NB4 (cell line): ENCODE results near the gene GOLGA7B.

Experiments
- DNase-seq: peaks from one replicate; pipeline ENCODE4 v3.0.0; 2010; ENCODE audit warnings: low read depth
- H3K4me3 ChIP-seq: one replicate; pipeline ENCODE4 v1.5.1; 2011; ENCODE audit warnings: mild to moderate bottlenecking, low read depth, low read length, moderate library complexity
- MAX ChIP-seq: IDR thresholded peaks from 2 replicates; pipeline ENCODE4 v1.6.1; 2011; ENCODE audit warnings: low read depth, low read length
- MYC ChIP-seq: IDR thresholded peaks from 2 replicates; pipeline ENCODE4 v1.6.1; 2011; ENCODE audit warnings: low read depth, low read length
- POLR2A ChIP-seq: IDR thresholded peaks from 2 replicates; pipeline ENCODE4 v1.6.1; 2011; ENCODE audit warnings: mild to moderate bottlenecking; ENCODE audit not compliant: insufficient read length; ENCODE audit errors: extremely low read depth
- TF ChIP-seq, protein P1 (sequence below): IDR thresholded peaks from one replicate; pipeline ENCODE4 v1.5.1; 2012; ENCODE audit warnings: low read depth, low read length

Gene GOLGA7B

DNA sequence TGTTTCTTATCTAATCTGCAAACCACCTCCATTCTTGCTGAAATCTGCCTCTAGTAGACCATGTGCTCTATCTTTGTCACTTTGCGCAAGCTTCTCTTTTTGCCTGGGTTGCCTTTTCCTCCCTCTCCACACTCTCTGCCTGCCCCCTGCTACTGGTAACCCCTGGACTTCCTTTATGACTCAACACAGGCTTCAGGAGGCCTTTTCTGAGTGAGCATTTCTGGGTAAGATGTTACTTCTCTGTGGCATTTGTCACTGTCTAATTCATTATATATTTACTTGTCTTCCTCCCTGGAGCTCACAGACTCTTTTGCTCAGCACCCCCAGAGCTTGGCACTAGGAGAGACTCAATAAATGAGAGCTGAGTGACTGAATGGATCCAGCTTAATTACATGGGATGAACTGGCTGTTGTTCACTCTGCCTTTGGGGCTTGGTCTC, 8.4 kb downstream of the GOLGA7B start:
- no peak overlapping the region for H3K4me3 ChIP-seq
- TF ChIP-seq MAX, result peak; percentile 98
- TF ChIP-seq, protein P1, sequence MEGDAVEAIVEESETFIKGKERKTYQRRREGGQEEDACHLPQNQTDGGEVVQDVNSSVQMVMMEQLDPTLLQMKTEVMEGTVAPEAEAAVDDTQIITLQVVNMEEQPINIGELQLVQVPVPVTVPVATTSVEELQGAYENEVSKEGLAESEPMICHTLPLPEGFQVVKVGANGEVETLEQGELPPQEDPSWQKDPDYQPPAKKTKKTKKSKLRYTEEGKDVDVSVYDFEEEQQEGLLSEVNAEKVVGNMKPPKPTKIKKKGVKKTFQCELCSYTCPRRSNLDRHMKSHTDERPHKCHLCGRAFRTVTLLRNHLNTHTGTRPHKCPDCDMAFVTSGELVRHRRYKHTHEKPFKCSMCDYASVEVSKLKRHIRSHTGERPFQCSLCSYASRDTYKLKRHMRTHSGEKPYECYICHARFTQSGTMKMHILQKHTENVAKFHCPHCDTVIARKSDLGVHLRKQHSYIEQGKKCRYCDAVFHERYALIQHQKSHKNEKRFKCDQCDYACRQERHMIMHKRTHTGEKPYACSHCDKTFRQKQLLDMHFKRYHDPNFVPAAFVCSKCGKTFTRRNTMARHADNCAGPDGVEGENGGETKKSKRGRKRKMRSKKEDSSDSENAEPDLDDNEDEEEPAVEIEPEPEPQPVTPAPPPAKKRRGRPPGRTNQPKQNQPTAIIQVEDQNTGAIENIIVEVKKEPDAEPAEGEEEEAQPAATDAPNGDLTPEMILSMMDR, result no peak
- TF ChIP-seq MYC, result peak; percentile 94
- DNase-seq, result peak; percentile 92

DNA sequence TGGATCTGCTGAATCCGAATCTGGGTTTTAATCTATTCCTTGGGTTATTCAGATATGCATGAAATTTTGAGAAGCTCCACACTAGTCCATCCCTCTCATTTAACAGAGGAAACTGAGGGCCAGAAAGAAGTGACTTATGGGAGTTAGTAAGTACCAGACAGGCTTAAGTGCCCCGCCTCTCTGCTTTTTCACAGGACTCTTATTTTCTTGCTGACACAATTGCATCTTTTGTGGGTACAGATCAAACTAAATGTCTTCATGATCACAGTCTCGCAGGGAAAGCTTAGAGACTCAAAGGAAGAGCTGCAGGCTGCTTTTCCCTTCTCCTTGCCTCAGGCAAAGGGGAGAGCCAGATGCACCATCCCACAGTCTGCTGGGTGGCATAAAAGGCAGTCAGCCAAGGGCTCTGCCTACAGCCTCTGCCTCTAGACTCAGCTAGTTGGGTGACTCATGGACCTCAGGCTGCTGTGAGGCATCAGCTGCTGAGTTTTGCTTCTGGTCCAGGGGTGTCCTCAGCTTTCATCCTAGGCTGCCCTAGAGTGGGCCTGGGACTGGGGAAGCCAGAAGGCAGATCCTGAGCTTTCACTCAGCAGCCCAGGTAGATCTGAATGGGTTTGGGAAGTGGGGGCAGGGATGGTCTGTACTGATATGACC, 11.6 kb downstream of the GOLGA7B start:
- DNase-seq, result no peak

GRCh38 chr10:97861924-97862323, 12.3 kb downstream of the GOLGA7B start:
- TF ChIP-seq POLR2A (no peak), MYC (no peak), MAX (no peak)
- TF ChIP-seq, protein P1, result no peak
- no peak overlapping the region for H3K4me3 ChIP-seq
- DNase-seq, result no peak

More for the DNA sequence above, 11.6 kb downstream of the GOLGA7B start:
- no peak overlapping the region for H3K4me3 ChIP-seq
- TF ChIP-seq MAX, result no peak

GRCh38 chr10:97863808-97864207, 14.2 kb downstream of the GOLGA7B start:
- TF ChIP-seq MAX (no peak), MYC (no peak), POLR2A (no peak)
- TF ChIP-seq, protein P1, result no peak
- no peak for DNase-seq
- H3K4me3 ChIP-seq, result no peak overlapping the region

GRCh38 chr10:97865488-97865887, 15.8 kb downstream of the GOLGA7B start:
- TF ChIP-seq, protein P1, result no peak
- no peak for TF ChIP-seq MYC
- TF ChIP-seq POLR2A, result no peak
- TF ChIP-seq MAX, result no peak
- no peak for DNase-seq
- no peak overlapping the region for H3K4me3 ChIP-seq

- TF ChIP-seq MAX, result no peak; the same call in 1 of the 2 replicates
- TF ChIP-seq, protein P1, result no peak
- no peak for TF ChIP-seq POLR2A
- TF ChIP-seq MYC, result no peak
- no peak for DNase-seq
- no peak overlapping the region for H3K4me3 ChIP-seq
Measured at GRCh38 chr10:97866524-97867219, 17.0 kb downstream of the GOLGA7B start.
